ENCODE results near the gene FAM168A.

FAM168A gene

DNA sequence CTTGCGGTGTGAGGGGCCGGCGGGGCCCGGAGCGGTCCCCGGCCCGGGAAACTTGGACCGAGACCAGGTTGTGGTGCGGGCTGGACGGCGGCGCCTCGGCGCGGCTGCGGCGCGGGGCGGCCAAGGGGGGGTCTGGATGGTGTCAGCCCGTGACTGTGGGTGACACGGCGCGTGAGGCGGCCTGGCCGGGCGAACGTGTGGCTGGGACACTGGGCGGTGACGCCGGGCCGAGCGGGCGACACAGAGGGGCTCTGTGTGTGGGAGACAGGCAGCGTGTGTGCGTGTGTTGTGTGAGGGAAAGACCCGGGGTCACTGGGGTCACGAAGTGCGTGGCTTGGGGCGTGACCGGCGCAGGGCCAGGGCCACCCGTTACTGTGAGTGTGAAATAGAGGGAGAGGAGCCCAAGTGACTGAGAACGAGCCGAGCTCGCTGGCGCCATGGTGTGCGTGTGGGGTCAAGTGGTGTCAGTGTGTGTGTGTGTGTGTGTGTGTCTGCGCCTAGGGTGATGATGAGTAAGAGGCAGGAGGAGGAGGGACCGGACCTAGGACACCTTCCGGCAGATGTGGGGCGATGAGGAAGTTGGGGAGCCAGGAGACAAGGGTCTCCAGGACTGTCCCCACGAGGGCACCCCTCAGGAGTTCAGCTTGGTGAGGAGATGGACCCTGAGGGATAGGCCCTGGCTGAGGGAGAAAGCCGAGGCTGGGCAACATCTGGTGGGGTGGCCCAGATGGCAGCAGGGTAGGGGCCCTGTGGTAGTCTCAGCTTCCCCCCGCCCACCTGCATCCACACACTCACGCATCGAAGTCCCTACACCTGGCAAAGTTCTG lies 220.9 kb downstream of the FAM168A start:
- Histone ChIP-seq H3K9me3 (ENCODE audit: insufficient read depth, low read length) (no peaks in the 10 kb centered on the region), H3K36me3 (replicated peaks; ENCODE audit: low read depth, low read length) (no peaks in the 10 kb centered on the region), H3K4me1 (ENCODE audit: low read length) (peaks cover 31% of the 10 kb centered on the region), H3K4me3 (ENCODE audit: low read length) (peak overlapping the region; percentile 88), H2AFZ (ENCODE audit: low read depth, low read length) (no peak overlapping the region), H3K9ac (ENCODE audit: low read length) (peak overlapping the region; percentile 89), H3K4me2 (ENCODE audit: low read length) (peak overlapping the region; percentile 90), H3K27me3 (ENCODE audit: low read depth, low read length) (no peaks in the 10 kb centered on the region), H4K20me1 (ENCODE audit: insufficient read depth, low read length) (peaks cover 45% of the 10 kb centered on the region), H3K27ac (ENCODE audit: low read length) (peak overlapping the region; percentile 42), H3K79me2 (ENCODE audit: low read length) (peaks cover 57% of the 10 kb centered on the region)
- no peak for TF ChIP-seq EZH2phosphoT487 (IDR thresholded peaks at IDR 0.05; ENCODE audit: low read depth)
- TF ChIP-seq, protein P1, sequence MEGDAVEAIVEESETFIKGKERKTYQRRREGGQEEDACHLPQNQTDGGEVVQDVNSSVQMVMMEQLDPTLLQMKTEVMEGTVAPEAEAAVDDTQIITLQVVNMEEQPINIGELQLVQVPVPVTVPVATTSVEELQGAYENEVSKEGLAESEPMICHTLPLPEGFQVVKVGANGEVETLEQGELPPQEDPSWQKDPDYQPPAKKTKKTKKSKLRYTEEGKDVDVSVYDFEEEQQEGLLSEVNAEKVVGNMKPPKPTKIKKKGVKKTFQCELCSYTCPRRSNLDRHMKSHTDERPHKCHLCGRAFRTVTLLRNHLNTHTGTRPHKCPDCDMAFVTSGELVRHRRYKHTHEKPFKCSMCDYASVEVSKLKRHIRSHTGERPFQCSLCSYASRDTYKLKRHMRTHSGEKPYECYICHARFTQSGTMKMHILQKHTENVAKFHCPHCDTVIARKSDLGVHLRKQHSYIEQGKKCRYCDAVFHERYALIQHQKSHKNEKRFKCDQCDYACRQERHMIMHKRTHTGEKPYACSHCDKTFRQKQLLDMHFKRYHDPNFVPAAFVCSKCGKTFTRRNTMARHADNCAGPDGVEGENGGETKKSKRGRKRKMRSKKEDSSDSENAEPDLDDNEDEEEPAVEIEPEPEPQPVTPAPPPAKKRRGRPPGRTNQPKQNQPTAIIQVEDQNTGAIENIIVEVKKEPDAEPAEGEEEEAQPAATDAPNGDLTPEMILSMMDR (IDR thresholded peaks at IDR 0.05; ENCODE audit: low read depth, low read length), result no peak

DNA sequence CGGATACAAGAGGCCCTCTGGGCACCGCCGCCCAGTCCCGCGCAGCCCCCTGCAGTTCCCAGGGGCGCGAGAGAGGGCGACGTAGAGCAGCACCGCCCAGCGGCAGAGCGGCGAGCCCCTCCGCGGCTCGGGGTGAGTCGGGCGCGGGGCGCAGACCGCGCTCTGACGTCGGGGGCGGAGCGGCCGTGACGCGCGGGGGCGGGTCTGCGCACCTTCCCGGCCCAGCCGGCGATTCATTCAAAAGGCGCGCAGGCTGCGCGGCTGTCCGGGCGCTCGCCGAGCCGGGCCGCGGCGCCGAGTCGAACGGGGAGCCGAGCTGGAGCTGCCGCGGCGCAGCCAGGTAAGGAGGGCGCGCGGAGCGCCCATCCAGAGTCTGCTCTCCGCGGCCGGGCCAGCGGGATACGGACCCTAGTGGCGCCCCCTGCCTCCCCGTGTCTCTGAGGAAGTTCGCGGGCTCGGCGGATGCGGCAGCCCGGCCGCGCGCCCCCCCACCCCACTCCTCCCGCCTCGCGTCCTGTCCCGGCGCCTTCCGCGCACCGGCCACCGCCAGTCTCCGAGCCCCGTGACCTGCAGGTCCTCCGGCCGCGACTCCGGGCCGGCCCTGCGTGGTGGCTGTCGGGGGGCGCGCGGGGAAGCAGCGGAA lies 221.6 kb downstream of the FAM168A start, which contains the start of gene RELT:
TSS of gene RELT (plus strand) at position 240 of the 643 bp plus-strand sequence. CDS start 12,738 bp downstream, outside the sequence.
- H3K27ac ChIP-seq (ENCODE audit: low read length), result peak within 1 kb of the TSS; percentile 42
- peak within 1 kb of the TSS; percentile 95 for H2AFZ ChIP-seq (ENCODE audit: low read depth, low read length)
- H3K27me3 ChIP-seq (ENCODE audit: low read depth, low read length), result no peaks in the 10 kb centered on the region
- peaks cover 26% of the 10 kb centered on the region for H3K4me1 ChIP-seq (ENCODE audit: low read length)
- no peaks in the 10 kb centered on the region for H3K36me3 ChIP-seq (replicated peaks; ENCODE audit: low read depth, low read length)
- peaks cover 40% of the 10 kb centered on the region for H4K20me1 ChIP-seq (ENCODE audit: insufficient read depth, low read length)
- no peaks in the 10 kb centered on the region for H3K9me3 ChIP-seq (ENCODE audit: insufficient read depth, low read length)
- H3K9ac ChIP-seq (ENCODE audit: low read length), result peak within 1 kb of the TSS; percentile 89
- H3K4me2 ChIP-seq (ENCODE audit: low read length), result peak within 1 kb of the TSS; percentile 90
- TF ChIP-seq EZH2phosphoT487 (IDR thresholded peaks at IDR 0.05; ENCODE audit: low read depth), result no peak
- TF ChIP-seq, protein P1 (IDR thresholded peaks at IDR 0.05; ENCODE audit: low read depth, low read length), result peak; percentile 79
- peaks cover 50% of the 10 kb centered on the region for H3K79me2 ChIP-seq (ENCODE audit: low read length)
- H3K4me3 ChIP-seq (ENCODE audit: low read length), result peak within 1 kb of the TSS; percentile 88

DNA sequence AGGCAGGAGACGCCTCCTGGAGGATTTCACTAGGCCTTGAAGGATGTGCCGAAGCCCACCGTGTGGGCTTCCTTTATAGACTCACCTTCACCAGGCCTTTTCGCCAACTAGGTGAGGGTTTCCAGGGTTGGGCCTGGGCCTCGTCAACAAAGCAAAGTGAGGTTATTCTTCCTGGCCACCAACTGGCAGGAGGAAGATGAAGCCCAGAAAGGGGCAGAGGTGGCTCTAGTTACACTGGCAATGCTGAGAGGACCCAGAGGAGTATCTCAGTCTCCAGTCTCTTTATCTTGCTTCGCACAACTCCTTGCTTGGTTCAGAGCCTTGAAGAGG lies 222.1 kb downstream of the FAM168A start:
- Histone ChIP-seq H3K9ac (ENCODE audit: low read length) (peak overlapping the region; percentile 55), H3K4me2 (ENCODE audit: low read length) (peak overlapping the region; percentile 76), H3K27ac (ENCODE audit: low read length) (no peak overlapping the region), H3K4me3 (ENCODE audit: low read length) (peak overlapping the region; percentile 88), H3K4me1 (ENCODE audit: low read length) (peaks cover 26% of the 10 kb centered on the region), H3K27me3 (ENCODE audit: low read depth, low read length) (no peaks in the 10 kb centered on the region), H2AFZ (ENCODE audit: low read depth, low read length) (peak overlapping the region; percentile 95), H3K9me3 (ENCODE audit: insufficient read depth, low read length) (no peaks in the 10 kb centered on the region), H4K20me1 (ENCODE audit: insufficient read depth, low read length) (peaks cover 35% of the 10 kb centered on the region), H3K36me3 (replicated peaks; ENCODE audit: low read depth, low read length) (no peaks in the 10 kb centered on the region), H3K79me2 (ENCODE audit: low read length) (peaks cover 45% of the 10 kb centered on the region)
- TF ChIP-seq, protein P1 (IDR thresholded peaks at IDR 0.05; ENCODE audit: low read depth, low read length), result no peak
- TF ChIP-seq EZH2phosphoT487 (IDR thresholded peaks at IDR 0.05; ENCODE audit: low read depth), result no peak

DNA sequence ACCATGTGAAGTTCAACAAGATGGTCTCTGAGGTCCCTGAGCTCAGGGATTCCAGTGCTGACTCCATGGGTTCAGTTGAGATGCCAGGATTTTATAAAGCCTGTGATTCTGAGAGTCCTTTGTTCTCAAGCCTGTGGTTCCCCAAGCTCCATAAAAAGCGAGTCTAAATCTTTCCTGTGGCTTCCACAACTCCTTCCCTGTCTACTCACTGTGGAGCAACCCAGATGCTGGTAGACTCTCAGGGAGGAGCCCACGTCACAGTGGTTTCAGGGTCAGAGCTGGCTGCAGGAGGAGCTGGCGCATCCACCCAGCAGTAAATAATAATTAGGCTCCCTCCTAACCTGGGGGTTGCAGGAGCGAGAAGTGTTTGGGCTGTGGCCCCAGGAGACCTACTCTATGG lies 223.8 kb downstream of the FAM168A start:
- H3K4me3 ChIP-seq (ENCODE audit: low read length), result no peak overlapping the region
- no peak overlapping the region for H3K27ac ChIP-seq (ENCODE audit: low read length)
- peaks cover 24% of the 10 kb centered on the region for H3K4me1 ChIP-seq (ENCODE audit: low read length)
- TF ChIP-seq, protein P1 (IDR thresholded peaks at IDR 0.05; ENCODE audit: low read depth, low read length), result no peak
- no peak for TF ChIP-seq EZH2phosphoT487 (IDR thresholded peaks at IDR 0.05; ENCODE audit: low read depth)
- H3K36me3 ChIP-seq (replicated peaks; ENCODE audit: low read depth, low read length), result no peaks in the 10 kb centered on the region
- no peak overlapping the region for H3K9ac ChIP-seq (ENCODE audit: low read length)
- no peaks in the 10 kb centered on the region for H3K27me3 ChIP-seq (ENCODE audit: low read depth, low read length)
- H3K79me2 ChIP-seq (ENCODE audit: low read length), result peaks cover 29% of the 10 kb centered on the region
- no peak overlapping the region for H3K4me2 ChIP-seq (ENCODE audit: low read length)
- H4K20me1 ChIP-seq (ENCODE audit: insufficient read depth, low read length), result peaks cover 18% of the 10 kb centered on the region
- no peak overlapping the region for H2AFZ ChIP-seq (ENCODE audit: low read depth, low read length)
- no peaks in the 10 kb centered on the region for H3K9me3 ChIP-seq (ENCODE audit: insufficient read depth, low read length)

All from OCI-LY3 (cell line).